Uterine smooth muscle cell (primary cell): ENCODE data around the gene NMU. TPM values are rescaled to one million over a fixed set of nuclear protein-coding genes. Genes with fewer than 3 reads are reported as not detected.

Source experiments
- total RNA-seq: library from RNA; depleted of rRNA; stranded (reverse); fragments of >200 nt; gene quantifications from 2 replicates; pipeline ENCODE4 v1.2.3, GENCODE V29; 2014

Gene NMU, protein sequence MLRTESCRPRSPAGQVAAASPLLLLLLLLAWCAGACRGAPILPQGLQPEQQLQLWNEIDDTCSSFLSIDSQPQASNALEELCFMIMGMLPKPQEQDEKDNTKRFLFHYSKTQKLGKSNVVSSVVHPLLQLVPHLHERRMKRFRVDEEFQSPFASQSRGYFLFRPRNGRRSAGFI
- total RNA-seq = 1.3 TPM in 1 of 2 replicates, not detected in the other

GRCh38 chr4:55635741-55636655, at the start of gene NMU:
Gene NMU (minus strand): TSS chr4:55636298. CDS start chr4:55636192, 106 bp downstream.

GRCh38 chr4:55592014-55592413, 44.1 kb downstream of the NMU start, which contains the start of gene PDCL2:
Gene PDCL2 (minus strand): TSS chr4:55592245. CDS start chr4:55592109, 136 bp downstream.

GRCh38 chr4:55546756-55547465, 89.2 kb downstream of the NMU start, which contains the start of gene CLOCK:
Gene CLOCK (minus strand): TSS chr4:55546909. CDS start chr4:55482785, 64,124 bp downstream.

Other genes with a start within 250 kb of the NMU start
- gene TMEM165, start 240.3 kb downstream of the NMU start, total RNA-seq = 111 and 129 TPM in 2 replicates
- 33.6 and 42.3 TPM in 2 replicates for gene CLOCK, start 89.4 kb downstream of the NMU start, total RNA-seq
- not detected in 2 replicates for gene PDCL2, start 44.1 kb downstream of the NMU start, total RNA-seq
- gene EXOC1L, start 183.5 kb upstream of the NMU start, total RNA-seq = not detected in 2 replicates
- 49.5 and 56.9 TPM in 2 replicates for gene EXOC1, start 217.3 kb upstream of the NMU start, total RNA-seq